HepG2 (cell line): ENCODE data around the gene RPS19BP1. TPM values are rescaled to one million over a fixed set of nuclear protein-coding genes. Genes with fewer than 3 reads are reported as not detected.

ENCODE experiments used
- BORCS8-MEF2B ChIP-seq: sonication (generic); formaldehyde crosslinking; IDR thresholded peaks from 2 replicates; pipeline ENCODE4 v1.8.0; 2022; ENCODE audit warnings: mild to moderate bottlenecking, missing genetic modification reagents
- EZH2 ChIP-seq: conservative IDR thresholded peaks from 2 replicates; pipeline ENCODE4 v1.6.1; 2012; ENCODE audit warnings: mild to moderate bottlenecking, low read depth, low read length, moderate library complexity
- HHEX ChIP-seq: IDR thresholded peaks from 2 replicates; pipeline ENCODE4 v1.6.1; 2016; ENCODE audit warnings: control low read depth
- HMGA1 ChIP-seq: sonication (generic); formaldehyde crosslinking; conservative IDR thresholded peaks from 2 replicates; pipeline ENCODE4 v1.4.0; 2020; ENCODE audit warnings: missing genetic modification reagents
- IRF1 ChIP-seq: sonication (generic); formaldehyde crosslinking; IDR thresholded peaks from 2 replicates; pipeline ENCODE4 v1.4.0; 2020; ENCODE audit warnings: low read depth, mild to moderate bottlenecking, missing genetic modification reagents
- MXD4 ChIP-seq: IDR thresholded peaks from 2 replicates; pipeline ENCODE4 v1.6.1; 2016; ENCODE audit warnings: mild to moderate bottlenecking, missing biosample characterization, missing genetic modification reagents
- NFYC ChIP-seq: IDR thresholded peaks from 2 replicates; pipeline ENCODE4 v1.6.1; 2016; ENCODE audit warnings: missing genetic modification reagents, missing compliant biosample characterization
- THAP9 ChIP-seq: sonication (generic); formaldehyde crosslinking; IDR thresholded peaks from 2 replicates; pipeline ENCODE4; 2020; ENCODE audit warnings: missing genetic modification reagents, mild to moderate bottlenecking, borderline replicate concordance
- ZFYVE20 ChIP-seq: sonication (generic); formaldehyde crosslinking; IDR thresholded peaks from 2 replicates; pipeline ENCODE4 v1.8.0; 2023; ENCODE audit warnings: low read depth, mild to moderate bottlenecking, moderate library complexity, missing genetic modification reagents, borderline replicate concordance
- ZNF20 ChIP-seq: sonication (generic); formaldehyde crosslinking; IDR thresholded peaks from 2 replicates; pipeline ENCODE4 v1.4.0; 2020; ENCODE audit warnings: mild to moderate bottlenecking, moderate library complexity, missing genetic modification reagents
- ZNF274 ChIP-seq: sonication (generic); formaldehyde crosslinking; IDR thresholded peaks from 2 replicates; pipeline ENCODE4 v1.5.1; 2020; ENCODE audit warnings: mild to moderate bottlenecking, missing genetic modification reagents
- ZNF468 ChIP-seq: sonication (generic); formaldehyde crosslinking; IDR thresholded peaks from 2 replicates; pipeline ENCODE4 v1.8.0; 2022; ENCODE audit warnings: mild to moderate bottlenecking, moderate library complexity, missing genetic modification reagents
- ZNF530 ChIP-seq: sonication (generic); formaldehyde crosslinking; IDR thresholded peaks from 2 replicates; pipeline ENCODE4 v1.5.0; 2020; ENCODE audit warnings: low read depth, mild to moderate bottlenecking, missing genetic modification reagents
- polyA plus RNA-seq, 8 experiments: library from polyadenylated mRNA; depleted of rRNA in 3 of 8; stranded (reverse) in 7 of 8; unstranded in 1 of 8; fragments of >200 nt; fragmentation: Illumina TruSeq in 4 of 8; extraction: Trizol in 4 of 8; gene quantifications; 2 replicates each; pipeline versions ENCODE4 v1.2.1 to v1.2.3, GENCODE V29; 2011 to 2016; ENCODE audit warnings: low read depth in 4 of 8, missing spikeins in 1 of 8, mixed read lengths in 1 of 8; ENCODE audit not compliant: insufficient read depth in 1 of 8
- total RNA-seq, 5 experiments: library from RNA; depleted of rRNA; stranded (reverse); fragments of >200 nt; fragmentation: Illumina TruSeq; extraction: Trizol; gene quantifications; 2 replicates each; pipeline ENCODE4 v1.2.3, GENCODE V29; 2016; ENCODE audit warnings: low read depth in 1 of 5
- TF ChIP-seq, protein P1 (sequence below): sonication (generic); formaldehyde crosslinking; IDR thresholded peaks from 2 replicates; pipeline ENCODE4 v1.4.0; 2020; ENCODE audit warnings: mild to moderate bottlenecking, missing genetic modification reagents
- TF ChIP-seq, protein P2 (sequence below): sonication (generic); formaldehyde crosslinking; IDR thresholded peaks from 2 replicates; pipeline ENCODE4 v1.9.0; 2021; ENCODE audit warnings: missing genetic modification reagents, borderline replicate concordance
- TF ChIP-seq, protein P3 (sequence below): sonication (generic); formaldehyde crosslinking; IDR thresholded peaks from 2 replicates; pipeline ENCODE4 v1.4.0; 2020; ENCODE audit warnings: missing genetic modification reagents, mild to moderate bottlenecking, borderline replicate concordance
- TF ChIP-seq, protein P4 (sequence below): sonication (generic); formaldehyde crosslinking; IDR thresholded peaks from 2 replicates; pipeline ENCODE4 v1.8.0; 2022; ENCODE audit warnings: missing genetic modification reagents, mild to moderate bottlenecking, inconsistent platforms, borderline replicate concordance

Gene RPS19BP1
- total and polyA plus RNA-seq, 2 of the 13 experiments (the other 11 are each of a cell fraction or from before 2014, with no cell fraction given), result 44.3 to 81.3 TPM

- no peak for TF ChIP-seq IRF1 (CRISPR knock-in tag)
- TF ChIP-seq ZFYVE20 (CRISPR knock-in tag), result no peak
- no peak for TF ChIP-seq MXD4 (CRISPR knock-in tag)
- TF ChIP-seq, protein P1, sequence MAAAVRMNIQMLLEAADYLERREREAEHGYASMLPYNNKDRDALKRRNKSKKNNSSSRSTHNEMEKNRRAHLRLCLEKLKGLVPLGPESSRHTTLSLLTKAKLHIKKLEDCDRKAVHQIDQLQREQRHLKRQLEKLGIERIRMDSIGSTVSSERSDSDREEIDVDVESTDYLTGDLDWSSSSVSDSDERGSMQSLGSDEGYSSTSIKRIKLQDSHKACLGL (CRISPR knock-in tag), result no peak
- peak; percentile 28; the same call in 1 of the 2 replicates for TF ChIP-seq ZNF274 (CRISPR knock-in tag)
- TF ChIP-seq ZNF20 (CRISPR knock-in tag), result no peak
- TF ChIP-seq THAP9 (CRISPR knock-in tag), result no peak; the same call in 1 of the 2 replicates
- TF ChIP-seq, protein P2, sequence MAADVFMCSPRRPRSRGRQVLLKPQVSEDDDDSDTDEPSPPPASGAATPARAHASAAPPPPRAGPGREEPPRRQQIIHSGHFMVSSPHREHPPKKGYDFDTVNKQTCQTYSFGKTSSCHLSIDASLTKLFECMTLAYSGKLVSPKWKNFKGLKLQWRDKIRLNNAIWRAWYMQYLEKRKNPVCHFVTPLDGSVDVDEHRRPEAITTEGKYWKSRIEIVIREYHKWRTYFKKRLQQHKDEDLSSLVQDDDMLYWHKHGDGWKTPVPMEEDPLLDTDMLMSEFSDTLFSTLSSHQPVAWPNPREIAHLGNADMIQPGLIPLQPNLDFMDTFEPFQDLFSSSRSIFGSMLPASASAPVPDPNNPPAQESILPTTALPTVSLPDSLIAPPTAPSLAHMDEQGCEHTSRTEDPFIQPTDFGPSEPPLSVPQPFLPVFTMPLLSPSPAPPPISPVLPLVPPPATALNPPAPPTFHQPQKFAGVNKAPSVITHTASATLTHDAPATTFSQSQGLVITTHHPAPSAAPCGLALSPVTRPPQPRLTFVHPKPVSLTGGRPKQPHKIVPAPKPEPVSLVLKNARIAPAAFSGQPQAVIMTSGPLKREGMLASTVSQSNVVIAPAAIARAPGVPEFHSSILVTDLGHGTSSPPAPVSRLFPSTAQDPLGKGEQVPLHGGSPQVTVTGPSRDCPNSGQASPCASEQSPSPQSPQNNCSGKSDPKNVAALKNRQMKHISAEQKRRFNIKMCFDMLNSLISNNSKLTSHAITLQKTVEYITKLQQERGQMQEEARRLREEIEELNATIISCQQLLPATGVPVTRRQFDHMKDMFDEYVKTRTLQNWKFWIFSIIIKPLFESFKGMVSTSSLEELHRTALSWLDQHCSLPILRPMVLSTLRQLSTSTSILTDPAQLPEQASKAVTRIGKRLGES (CRISPR knock-in tag), result no peak
- TF ChIP-seq EZH2, result no peak
- TF ChIP-seq, protein P3, sequence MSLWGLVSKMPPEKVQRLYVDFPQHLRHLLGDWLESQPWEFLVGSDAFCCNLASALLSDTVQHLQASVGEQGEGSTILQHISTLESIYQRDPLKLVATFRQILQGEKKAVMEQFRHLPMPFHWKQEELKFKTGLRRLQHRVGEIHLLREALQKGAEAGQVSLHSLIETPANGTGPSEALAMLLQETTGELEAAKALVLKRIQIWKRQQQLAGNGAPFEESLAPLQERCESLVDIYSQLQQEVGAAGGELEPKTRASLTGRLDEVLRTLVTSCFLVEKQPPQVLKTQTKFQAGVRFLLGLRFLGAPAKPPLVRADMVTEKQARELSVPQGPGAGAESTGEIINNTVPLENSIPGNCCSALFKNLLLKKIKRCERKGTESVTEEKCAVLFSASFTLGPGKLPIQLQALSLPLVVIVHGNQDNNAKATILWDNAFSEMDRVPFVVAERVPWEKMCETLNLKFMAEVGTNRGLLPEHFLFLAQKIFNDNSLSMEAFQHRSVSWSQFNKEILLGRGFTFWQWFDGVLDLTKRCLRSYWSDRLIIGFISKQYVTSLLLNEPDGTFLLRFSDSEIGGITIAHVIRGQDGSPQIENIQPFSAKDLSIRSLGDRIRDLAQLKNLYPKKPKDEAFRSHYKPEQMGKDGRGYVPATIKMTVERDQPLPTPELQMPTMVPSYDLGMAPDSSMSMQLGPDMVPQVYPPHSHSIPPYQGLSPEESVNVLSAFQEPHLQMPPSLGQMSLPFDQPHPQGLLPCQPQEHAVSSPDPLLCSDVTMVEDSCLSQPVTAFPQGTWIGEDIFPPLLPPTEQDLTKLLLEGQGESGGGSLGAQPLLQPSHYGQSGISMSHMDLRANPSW, result no peak
- TF ChIP-seq BORCS8-MEF2B (CRISPR knock-in tag), result no peak
- TF ChIP-seq, protein P4, sequence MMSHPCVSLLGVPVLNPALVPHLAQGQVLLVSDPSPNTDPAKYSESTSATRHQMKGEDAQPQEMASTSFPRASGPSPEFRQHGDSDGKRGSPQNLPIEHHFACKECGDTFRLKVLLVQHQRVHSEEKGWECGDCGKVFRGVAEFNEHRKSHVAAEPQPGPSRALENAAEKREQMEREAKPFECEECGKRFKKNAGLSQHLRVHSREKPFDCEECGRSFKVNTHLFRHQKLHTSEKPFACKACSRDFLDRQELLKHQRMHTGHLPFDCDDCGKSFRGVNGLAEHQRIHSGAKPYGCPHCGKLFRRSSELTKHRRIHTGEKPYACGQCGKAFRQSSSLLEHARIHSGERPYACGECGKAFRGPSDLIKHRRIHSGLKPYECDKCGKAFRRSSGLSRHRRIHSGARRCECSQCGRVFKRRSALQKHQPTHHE (CRISPR knock-in tag), result no peak
- TF ChIP-seq HHEX (CRISPR knock-in tag), result no peak
- no peak for TF ChIP-seq ZNF468
- TF ChIP-seq ZNF530, result no peak
- TF ChIP-seq NFYC (CRISPR knock-in tag), result no peak
- no peak for TF ChIP-seq HMGA1 (CRISPR knock-in tag)
Measured at GRCh38 chr22:39534591-39535356, 2.2 kb upstream of the RPS19BP1 start (continued).
